HepG2 (cell line): ENCODE results near the gene MAN2C1. TPM values are rescaled to one million over a fixed set of nuclear protein-coding genes. Genes with fewer than 3 reads are reported as not detected.

Experiments used
- GLI4 ChIP-seq: sonication (generic); formaldehyde crosslinking; IDR thresholded peaks from 2 replicates; pipeline ENCODE4 v1.5.1; 2020; ENCODE audit warnings: missing genetic modification reagents, mild to moderate bottlenecking, moderate library complexity, borderline replicate concordance
- PREB ChIP-seq: sonication (generic); formaldehyde crosslinking; IDR thresholded peaks from 2 replicates; pipeline ENCODE4 v1.4.0; 2020; ENCODE audit warnings: missing genetic modification reagents
- RFXAP ChIP-seq: sonication (generic); formaldehyde crosslinking; IDR thresholded peaks from 2 replicates; pipeline ENCODE4 v1.4.0; 2020; ENCODE audit warnings: missing genetic modification reagents, borderline replicate concordance
- polyA plus RNA-seq, 8 experiments: library from polyadenylated mRNA; depleted of rRNA in 3 of 8; stranded (reverse) in 7 of 8; unstranded in 1 of 8; fragments of >200 nt; fragmentation: Illumina TruSeq in 4 of 8; extraction: Trizol in 4 of 8; gene quantifications; 2 replicates each; pipeline versions ENCODE4 v1.2.1 to v1.2.3, GENCODE V29; 2011 to 2016; ENCODE audit warnings: low read depth in 4 of 8, missing spikeins in 1 of 8, mixed read lengths in 1 of 8; ENCODE audit not compliant: insufficient read depth in 1 of 8
- total RNA-seq, 5 experiments: library from RNA; depleted of rRNA; stranded (reverse); fragments of >200 nt; fragmentation: Illumina TruSeq; extraction: Trizol; gene quantifications; 2 replicates each; pipeline ENCODE4 v1.2.3, GENCODE V29; 2016; ENCODE audit warnings: low read depth in 1 of 5
- TF ChIP-seq, protein P1 (sequence below), 2 experiments: fragments of 450-650 bp in 1 of 2; sonication (generic) in 1 of 2; formaldehyde crosslinking in 1 of 2; IDR thresholded peaks; 2 replicates each; pipeline versions ENCODE4 v1.6.1 to v1.8.0; 2016 to 2022; ENCODE audit warnings: antibody characterized with exemption in 1 of 2, mild to moderate bottlenecking in 1 of 2, missing genetic modification reagents in 1 of 2
- TF ChIP-seq, protein P2 (sequence below): sonication (generic); formaldehyde crosslinking; IDR thresholded peaks from 2 replicates; pipeline ENCODE4 v1.5.1; 2020; ENCODE audit warnings: missing genetic modification reagents, mild to moderate bottlenecking, borderline replicate concordance

The MAN2C1 gene
- total and polyA plus RNA-seq, 2 of the 13 experiments (the other 11 are each of a cell fraction or from before 2014, with no cell fraction given) = 62.6 to 71.0 TPM

DNA sequence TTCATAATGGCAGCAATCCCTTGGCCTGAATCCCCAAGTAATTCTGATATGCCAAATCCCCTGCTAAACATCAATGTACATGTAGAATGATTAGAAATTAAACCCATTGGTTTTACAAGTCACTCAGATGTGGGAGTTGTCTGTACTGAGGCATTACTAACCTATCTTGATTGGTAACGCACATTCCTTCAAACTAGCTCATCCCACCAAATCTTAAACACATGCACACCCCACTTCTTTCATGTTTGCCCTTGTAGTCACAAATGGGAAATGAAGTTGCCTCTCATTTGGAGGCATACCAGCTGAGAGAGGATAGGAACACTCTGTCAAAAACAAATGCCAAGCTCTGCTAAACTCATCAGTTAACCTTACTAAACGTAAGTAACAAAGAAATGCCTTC lies 29.1 kb upstream of the MAN2C1 start (continued):
- TF ChIP-seq, protein P1, sequence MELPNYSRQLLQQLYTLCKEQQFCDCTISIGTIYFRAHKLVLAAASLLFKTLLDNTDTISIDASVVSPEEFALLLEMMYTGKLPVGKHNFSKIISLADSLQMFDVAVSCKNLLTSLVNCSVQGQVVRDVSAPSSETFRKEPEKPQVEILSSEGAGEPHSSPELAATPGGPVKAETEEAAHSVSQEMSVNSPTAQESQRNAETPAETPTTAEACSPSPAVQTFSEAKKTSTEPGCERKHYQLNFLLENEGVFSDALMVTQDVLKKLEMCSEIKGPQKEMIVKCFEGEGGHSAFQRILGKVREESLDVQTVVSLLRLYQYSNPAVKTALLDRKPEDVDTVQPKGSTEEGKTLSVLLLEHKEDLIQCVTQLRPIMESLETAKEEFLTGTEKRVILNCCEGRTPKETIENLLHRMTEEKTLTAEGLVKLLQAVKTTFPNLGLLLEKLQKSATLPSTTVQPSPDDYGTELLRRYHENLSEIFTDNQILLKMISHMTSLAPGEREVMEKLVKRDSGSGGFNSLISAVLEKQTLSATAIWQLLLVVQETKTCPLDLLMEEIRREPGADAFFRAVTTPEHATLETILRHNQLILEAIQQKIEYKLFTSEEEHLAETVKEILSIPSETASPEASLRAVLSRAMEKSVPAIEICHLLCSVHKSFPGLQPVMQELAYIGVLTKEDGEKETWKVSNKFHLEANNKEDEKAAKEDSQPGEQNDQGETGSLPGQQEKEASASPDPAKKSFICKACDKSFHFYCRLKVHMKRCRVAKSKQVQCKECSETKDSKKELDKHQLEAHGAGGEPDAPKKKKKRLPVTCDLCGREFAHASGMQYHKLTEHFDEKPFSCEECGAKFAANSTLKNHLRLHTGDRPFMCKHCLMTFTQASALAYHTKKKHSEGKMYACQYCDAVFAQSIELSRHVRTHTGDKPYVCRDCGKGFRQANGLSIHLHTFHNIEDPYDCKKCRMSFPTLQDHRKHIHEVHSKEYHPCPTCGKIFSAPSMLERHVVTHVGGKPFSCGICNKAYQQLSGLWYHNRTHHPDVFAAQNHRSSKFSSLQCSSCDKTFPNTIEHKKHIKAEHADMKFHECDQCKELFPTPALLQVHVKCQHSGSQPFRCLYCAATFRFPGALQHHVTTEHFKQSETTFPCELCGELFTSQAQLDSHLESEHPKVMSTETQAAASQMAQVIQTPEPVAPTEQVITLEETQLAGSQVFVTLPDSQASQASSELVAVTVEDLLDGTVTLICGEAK (IDR thresholded peaks at IDR 0.05) = no peak
- TF ChIP-seq, protein P1 (CRISPR knock-in tag; IDR thresholded peaks at IDR 0.05) = no peak
- TF ChIP-seq RFXAP = no peak
- no peak for TF ChIP-seq PREB
- TF ChIP-seq GLI4 = no peak
- TF ChIP-seq, protein P2, sequence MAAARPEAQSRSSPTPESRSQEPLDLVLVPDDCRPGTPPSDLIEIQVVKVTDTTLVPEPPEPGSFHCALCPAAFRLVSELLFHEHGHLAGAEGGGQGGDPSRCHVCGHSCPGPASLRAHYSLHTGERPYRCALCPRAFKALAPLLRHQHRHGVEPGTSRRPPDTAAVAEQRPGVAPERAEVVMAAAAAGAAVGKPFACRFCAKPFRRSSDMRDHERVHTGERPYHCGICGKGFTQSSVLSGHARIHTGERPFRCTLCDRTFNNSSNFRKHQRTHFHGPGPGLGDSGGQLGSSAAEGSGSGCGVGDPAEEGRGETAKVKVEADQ (CRISPR knock-in tag) = no peak
